GM18909 (cell line): ENCODE results near the gene TMEM200A.

Source experiments
- ATAC-seq: cut with Tn5 transposase; IDR thresholded peaks from one replicate; pipeline ENCODE4 v1.9.1; 2021; ENCODE audit warnings: mild to moderate bottlenecking; ENCODE audit not compliant: unreplicated experiment, poor library complexity

Gene TMEM200A

DNA sequence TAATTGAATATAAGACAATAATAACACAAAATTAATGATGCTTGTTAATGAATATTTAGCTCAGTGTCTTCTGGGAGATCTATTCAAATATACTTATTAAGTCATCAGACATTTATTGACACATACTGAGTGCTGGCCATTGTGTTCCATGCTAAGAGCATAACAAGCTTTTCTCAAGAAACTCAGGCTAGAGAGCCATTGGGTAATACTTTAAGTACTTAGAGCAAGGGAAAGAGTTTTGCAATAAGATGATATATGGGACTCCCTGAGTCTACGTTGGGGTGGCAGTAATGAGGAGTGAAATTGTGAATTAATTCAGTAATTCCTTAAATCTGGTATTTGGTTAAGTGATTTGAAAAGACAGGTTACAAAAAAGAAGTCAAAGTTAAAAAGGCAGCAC, 11.1 kb downstream of the TMEM200A start:
- no peak for ATAC-seq

DNA sequence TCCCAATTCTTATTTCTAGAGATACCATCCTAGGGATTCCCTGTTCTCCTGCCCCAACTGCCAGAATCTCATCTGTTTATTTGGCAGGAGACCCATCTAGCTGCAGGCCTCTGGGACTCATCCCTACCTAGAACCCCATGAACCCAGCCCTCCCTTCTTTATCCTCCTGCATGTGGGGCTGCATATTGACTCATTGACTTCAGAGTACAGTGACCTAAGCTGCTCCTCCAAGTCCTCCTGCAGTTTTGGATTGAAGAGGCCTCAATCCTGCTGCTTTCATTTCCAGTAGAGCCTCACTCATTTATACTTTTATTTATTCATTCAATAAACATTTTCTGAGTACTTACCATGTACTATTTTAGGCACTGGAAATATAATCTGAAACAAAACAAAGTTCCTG, 11.6 kb downstream of the TMEM200A start:
- ATAC-seq = no peak

DNA sequence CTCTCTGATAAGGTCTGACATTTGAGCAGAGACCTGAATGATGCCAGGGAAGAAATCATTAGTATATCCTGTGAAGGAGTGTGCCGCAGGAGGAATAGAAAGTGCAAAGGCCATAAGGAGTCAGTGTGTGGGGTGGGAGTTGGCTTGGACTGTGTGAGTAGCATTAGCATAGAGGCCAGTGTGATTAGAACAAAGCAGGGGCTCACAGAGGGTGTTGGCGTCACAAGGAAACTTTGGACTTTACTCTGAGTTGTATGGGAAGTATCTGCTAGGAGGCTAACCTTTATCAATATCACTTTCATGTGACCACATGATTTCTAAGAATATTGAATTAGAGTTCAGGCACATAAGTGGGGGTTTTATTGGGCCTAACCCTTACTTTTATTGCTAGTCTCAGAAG, 12.1 kb downstream of the TMEM200A start:
- no peak for ATAC-seq

DNA sequence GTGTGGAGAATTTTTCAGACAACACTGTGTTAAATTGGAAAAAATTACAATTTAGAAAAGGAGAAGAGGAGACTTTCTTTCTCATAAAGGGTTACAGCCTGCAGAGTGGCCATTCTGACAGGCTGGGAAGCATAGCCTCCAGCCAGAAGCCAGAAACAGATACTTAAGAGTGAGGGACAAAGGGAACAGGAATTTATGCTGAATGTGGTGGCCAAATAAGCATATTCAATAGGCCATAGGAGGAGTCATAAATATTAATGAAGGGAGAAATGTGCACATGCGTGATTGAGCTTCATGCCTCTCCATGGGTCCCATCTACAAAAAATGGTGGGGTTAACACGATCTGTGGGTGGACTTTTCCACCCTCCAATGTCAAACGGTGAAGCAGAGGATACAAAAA, 13.4 kb downstream of the TMEM200A start:
- no peak for ATAC-seq

DNA sequence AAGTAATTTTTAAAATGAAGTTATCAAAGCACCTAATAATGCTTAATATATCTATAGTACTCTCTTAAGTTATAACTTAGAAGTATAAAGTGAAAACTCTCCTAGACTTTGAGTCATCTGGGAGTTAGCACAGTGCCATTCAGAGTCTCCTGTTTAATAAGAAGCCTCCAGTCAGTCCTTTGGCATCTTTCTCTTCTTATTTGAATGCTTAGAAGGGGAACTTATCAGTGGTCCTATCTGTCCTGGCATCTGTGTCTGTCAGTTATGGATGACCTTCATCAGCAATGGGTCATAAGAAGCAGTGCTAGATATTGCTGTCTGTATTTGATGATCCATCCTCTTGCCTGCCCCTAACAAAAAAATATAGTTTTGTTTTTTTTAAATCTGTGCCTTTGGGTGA, 15.2 kb downstream of the TMEM200A start:
- ATAC-seq = no peak

DNA sequence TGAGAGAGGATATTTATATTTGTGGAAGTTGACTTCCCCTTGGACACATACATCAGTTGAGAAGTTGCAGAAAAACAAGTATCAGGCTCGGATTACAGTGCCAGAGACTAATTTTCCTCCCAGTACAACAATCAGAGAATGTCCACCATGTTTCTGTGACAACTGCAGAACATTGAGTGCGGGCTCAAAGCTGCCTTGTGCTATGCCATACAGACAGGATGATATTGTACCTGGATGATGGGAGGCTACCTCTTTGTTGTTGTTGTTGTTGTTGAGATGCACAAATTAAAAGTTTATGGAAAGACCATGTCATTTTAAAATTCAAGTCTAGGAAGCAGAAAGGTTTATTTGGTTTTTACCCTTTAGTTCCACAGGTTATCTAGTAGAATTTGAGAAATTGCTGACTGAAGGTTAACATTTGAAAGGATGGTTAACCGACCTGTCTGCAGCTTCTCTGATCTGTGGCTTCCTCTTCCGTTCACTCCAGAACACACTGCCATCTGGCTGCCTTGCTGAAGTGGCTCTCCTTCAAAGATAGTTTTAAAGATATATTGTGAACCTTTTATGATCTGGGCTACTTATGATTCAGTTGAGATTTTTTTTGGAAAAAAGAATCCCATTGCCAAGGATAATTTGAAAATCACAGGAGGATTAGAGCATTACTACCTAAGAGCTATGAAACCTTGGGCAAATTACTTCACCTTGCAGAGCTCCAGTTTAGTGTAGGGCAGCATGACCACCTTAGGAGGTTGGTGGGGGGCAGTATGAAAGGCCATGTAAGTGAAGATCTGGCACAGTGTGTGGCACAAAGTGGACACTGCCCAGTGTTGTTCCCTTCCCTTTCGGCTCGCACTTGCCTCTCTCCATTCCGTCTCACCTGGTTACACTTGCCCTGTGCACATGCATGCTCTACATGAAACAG, 15.9 kb downstream of the TMEM200A start:
- ATAC-seq = peak; percentile 84

DNA sequence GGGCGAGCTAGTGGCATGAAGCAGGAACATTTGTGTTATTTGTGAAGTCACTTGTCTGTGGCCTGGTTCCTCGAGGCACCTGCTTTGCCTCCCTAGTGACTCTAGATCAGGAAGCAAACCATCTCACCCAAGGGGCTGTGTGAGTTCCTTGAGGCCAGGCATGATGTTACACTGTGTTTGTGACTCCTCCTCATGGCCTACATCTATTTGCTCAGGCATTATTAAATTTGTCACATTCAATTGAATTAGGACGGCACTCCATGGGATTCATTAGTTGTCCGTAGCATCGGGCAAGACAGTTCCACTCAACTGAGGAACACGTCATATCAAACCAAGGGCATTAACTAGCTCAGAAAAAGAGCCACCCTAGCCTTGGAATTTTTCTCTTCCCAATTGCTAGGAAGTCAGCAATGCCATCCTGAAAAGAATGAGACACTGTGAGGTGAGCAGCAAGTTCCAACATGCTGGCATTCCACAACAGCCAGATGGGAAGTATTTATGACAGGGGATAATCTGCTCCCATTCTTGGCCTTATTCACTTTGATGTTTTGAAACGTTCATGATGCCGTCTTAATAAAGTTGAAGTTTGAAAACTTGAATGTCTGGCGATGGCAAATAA, 17.2 kb downstream of the TMEM200A start:
- no peak for ATAC-seq

DNA sequence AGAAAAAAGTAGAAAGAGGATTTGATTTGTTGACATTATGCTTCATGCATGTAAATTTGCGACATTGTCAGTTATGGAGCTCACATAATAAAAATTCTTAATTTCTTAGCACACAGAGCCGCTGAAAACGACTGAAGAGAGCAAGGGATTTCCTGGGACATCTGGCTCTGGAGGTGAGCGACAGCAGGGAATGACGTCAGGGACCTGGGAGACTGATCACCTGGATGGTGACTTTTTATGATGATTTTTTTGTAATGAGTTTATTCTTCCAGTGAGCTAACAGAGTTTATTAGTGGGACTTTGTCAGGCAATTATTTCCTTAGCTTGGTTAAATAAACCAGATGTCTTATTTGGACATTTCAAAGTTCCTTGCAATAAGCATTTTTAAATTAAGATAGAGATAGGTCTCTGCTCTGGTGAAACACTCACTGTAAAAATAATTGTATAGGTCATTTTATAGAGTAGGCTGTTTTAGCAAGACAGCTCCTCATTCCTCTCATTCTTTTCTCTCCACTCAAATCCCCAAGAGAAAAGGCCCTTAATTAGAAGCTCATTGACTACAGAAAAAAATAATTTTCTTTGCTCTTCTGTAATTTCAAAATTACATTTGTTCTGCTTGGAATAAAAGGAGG, 19.4 kb downstream of the TMEM200A start:
- ATAC-seq = no peak

DNA sequence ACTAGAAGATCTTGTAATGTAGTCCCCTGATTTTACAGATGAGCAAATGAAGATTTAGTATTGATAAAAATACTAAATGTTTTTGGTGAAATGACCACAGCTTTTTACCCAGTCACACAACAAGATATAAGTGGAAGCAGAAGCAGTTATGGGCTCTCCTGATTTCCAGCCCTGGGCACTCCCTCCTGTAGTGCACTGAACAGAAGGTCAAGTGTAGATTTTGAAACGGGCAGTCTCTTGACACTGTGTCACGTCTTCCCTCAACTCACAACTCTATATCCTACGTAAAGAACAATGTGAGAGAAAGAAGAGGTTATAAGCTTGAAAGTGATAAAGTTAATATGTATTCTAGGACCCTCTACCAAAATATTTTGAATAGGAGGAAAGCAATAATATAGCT, 23.3 kb downstream of the TMEM200A start:
- ATAC-seq = no peak

DNA sequence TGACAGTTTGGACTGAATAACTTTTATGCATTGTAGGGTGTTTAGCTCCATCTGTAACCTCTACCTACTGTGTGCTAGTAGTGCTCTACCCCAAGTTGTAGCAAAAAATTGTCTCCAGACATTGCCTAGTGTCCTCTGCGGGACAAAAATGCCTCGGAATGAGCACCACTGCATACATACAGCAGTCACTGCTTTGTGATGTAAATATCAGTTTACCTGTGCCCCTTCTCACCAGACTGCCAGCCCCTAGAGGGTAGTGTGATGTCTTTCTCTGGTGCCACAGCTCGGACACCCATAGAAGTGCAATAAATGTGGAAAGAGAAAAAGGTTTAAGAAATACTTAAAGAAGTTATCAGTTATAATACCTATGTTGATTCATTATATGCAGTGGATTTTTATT, 25.1 kb downstream of the TMEM200A start:
- ATAC-seq = no peak

DNA sequence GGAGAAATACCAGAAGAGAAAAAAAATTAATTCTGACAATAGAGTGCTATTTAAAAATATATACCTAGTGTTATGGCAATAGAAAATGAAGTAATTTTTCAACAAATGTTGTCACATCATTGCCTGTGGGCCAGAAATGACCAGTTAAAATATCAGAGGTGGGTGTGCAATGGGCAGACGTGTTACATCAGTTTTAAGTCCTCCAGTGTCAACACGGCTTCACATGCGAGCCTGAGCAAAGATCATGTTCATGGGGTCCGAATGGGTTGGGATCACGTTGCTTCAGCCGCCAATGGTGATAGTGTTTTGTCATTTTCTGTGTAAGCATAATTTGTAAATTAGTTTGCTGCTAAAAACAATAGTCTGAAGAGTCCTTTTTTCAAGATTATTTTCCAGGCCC, 27.5 kb downstream of the TMEM200A start:
- ATAC-seq = no peak

DNA sequence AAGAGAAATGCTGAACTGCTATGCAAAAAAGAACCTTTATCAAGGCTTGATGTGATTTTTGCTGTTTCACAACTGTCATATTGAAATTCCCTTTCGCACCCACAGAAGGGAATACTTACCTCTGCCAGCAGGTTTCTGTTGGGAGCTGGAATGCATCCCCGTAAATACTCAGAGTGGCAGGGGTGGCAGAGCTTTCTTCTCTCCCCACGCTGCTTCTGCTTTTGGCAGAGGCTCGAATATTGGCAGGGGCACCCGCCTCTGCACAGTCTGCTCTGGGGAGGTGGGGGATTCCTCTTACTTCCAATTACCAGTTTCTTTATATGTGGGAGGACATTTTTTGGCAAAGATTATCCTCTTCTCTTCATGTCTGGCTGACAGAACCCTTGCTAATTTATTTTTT, 28.4 kb downstream of the TMEM200A start:
- ATAC-seq = no peak

DNA sequence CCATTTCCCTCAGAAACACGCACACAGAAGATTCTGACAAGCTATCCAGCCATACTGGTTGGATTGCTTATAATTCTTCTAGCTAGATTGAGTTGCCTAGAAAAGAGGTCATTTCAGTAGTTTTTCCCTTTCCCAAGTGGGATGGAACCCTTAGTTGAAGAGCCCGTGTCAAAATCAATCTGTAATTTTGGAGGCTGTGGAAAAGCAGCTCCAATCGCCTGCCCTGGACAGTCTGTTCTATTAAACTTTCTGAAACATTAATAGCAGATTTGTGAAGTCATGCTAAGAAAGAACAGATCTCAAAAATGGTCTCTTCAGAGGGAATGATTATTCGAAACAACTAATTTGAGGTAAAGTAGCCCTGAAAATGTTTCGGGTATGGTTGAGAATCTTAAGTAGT, 29.3 kb downstream of the TMEM200A start:
- no peak for ATAC-seq

DNA sequence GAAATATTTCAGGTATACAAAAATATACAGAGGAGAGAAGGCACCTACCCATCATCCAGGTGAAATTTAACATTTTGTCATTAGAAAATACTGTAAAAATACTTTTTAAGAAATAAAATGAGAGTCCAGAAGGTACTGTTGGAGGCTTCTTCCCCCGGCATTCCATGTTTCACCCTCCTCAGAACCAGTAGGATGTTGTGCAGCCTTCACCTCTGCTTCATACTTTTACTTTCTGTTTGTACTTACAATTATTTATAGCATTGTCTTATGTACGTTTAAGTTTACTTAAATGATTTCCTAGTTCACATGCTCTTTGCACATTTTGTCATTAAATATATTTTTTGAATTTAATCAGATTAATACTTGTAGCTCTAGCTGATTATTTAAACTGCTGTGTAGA, 30.9 kb downstream of the TMEM200A start:
- ATAC-seq = no peak

DNA sequence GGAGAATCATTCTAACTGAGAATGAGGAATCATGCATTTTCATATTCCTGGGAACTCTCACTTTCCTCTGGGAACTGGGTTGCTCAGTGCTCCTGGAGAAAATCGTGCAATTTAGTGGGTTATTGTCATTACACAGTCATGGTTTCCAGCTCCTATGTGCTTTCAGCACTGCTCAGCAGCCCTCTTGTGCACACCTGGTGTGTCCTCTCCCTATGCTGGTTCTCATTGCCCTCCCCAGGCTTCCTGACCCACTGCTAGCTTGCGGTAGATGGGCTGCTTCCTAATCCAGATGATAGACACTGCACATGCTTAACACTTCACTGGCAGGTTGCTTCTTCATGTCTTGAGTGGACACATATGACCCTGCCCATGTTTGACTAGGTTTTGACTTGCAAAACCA, 39.7 kb downstream of the TMEM200A start:
- ATAC-seq = no peak

DNA sequence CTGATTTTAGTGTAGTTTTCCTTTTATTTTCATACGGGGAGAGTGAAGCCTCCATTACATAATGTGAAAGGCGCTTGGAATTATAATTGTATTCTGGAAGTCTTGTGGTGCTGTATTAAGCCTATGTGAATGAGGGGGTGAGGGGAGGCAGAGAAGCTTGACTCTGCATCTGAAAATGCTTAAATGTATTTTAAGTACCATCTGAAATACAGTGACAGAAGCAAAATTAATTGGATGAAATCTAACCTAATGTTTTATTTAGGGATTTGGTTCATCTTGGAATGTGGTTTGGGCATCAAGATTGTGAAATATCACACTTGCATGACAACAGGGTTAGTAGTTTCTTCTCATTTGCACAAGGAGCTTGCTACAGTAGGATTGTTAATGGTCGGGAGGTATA, 41.2 kb downstream of the TMEM200A start:
- ATAC-seq = no peak

DNA sequence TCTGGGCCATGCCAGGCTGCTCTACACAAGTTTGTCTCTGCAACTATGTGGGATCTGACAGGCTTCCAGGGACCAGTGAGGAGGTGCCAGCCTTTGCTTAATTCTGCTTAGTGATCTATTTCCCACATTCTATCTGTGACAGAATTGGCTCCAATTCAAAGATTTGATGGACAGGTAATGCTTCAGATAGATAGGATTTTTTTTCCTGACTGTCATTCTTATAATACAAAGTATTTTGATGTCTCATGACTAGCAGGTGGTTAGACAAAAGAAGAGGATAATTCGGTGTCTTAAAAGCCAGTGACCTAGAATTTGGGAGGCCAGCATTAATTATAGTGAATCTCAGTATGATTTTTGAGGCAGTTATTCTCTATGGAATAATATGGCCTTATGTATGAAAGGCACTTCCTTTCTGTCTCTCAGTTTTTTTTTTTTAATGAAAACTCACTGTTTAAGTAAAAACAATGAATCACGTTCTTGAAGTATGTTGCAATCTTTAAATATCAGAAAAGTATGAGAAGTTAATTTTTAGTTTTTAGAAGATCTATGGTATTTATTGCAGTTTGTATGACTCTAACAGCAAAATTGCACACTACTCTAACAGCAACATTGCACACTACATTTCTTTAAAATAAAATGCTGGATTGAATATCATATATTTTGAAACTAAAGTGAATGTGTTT, 43.7 kb downstream of the TMEM200A start:
- no peak for ATAC-seq

DNA sequence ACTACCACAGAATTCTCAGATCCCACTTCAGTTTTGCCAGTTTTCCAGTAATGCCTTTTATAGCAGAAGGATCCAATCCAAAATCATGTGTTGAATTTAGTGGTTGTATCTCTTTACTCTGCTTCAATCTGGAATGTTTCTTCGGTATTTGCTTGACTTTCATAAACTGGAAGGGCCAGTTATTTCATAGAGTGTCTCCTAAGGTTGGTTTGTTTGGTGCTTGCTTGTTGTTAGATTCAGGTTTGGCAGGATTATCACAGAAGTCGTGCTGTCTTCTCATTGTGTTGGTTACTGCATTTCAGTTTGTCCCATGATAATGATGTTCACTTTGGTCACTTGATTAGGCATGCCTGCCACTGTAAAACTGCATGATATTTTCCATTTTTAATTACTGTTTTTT, 45.7 kb downstream of the TMEM200A start:
- no peak for ATAC-seq

DNA sequence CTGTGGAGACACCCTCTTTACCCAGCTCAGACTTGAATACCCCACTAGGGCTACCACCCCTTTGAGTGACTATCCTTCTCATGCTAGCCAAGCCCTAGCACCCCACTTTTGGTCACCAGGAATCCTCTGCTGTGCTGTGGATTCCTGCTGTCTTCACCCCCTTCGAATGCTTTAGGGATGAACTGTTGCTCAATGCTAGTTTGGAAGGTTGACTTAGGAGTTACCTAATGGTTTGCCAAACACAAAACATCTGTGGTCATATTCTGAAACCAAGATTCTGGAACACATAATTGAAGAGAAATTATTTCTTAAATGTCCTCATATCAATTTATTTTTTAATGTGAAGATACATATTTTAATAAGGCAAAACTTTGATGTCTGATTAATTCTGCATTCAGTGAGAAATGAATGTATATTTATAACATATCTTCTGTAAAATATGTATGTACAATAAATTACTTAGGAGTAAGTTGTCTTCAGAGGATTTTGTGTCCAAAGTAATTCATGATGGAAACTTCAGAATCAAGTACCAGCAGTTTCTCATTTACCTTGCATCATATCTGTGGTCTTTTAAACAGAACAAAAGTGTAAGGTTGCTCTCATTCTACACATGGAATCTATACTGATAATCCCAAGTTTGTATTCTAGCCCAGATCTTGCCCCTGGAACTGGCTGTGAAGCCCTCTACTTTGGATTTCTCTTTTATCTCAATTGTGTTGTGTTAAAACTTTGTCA, 46.9 kb downstream of the TMEM200A start:
- ATAC-seq = no peak

DNA sequence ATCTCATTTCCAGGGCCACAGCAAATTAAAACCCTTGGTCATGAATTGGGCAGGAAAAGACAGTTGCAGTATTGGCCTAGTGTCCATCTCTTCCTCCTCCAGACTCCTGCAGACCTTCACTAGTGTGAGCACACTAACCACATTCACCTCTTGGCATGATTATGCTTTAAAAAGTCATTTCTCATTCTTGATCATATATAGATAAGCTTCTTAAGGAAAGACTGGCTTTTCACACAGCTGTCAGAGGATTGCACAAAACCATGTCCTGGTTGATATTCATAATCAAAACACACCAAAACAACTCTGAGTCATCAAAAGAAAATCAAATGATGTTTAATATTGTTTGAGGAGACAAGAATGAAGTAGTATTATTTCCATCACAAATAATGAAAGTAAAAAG, 52.1 kb downstream of the TMEM200A start:
- no peak for ATAC-seq
